HG03097 (cell line): ENCODE results near the gene INSIG2.

Experiments
- ATAC-seq: cut with Tn5 transposase; IDR thresholded peaks from one replicate; pipeline ENCODE4 v1.9.1; 2021; ENCODE audit not compliant: unreplicated experiment, low FRiP score

The INSIG2 gene

DNA sequence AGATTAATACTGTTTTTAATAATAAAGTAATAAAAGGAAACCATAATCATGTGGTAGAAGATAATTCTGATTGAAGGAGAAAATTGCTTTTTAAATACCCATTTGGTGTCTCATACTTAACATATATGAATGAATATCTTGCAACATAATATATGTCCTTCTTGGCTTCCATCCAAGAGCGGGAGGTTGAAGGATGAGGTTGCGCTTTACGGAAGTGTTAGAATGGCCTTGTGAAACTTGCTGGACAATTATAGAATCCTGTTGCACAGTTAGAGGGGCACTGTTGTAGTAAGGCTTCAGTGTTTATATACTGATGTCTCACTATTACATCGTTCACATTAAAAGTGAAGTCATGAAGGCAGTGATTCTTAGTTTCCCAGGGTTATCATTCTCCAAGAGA lies 9.4 kb downstream of the INSIG2 start:
- no peak for ATAC-seq

DNA sequence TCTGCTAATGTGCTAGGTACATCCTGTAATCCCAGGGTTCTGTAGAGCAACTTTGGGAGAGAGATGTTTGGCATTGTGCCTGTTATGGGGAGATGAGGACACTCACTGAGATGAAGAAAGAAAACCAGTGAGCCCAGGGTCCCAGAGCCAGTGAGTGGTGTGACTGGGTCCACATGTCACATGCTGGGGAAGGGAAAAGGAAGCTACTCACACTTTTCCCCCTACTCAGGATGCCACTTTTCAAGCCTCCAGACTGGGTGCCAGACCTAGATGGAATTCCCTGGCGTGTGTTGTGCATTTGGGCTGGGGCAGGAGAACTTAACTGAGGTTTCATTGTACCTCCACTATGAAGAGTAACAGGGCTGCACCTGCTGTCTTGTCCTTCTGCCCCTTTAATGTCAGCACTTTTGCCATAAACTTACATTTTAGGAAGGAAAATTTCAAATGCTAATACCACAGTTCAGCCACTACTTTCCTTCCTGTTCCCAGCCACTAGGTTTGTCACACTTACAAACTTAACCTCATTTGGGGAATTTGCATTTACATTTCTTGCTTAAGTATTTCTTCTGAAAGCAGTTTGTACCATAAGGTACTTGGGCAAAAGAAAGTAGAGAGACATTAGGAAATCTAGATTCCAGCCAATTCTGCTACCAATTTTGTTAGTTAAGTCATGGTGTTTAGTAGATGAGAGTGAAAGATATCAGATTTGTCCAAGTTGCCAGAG lies 10.2 kb downstream of the INSIG2 start:
- ATAC-seq, result no peak

DNA sequence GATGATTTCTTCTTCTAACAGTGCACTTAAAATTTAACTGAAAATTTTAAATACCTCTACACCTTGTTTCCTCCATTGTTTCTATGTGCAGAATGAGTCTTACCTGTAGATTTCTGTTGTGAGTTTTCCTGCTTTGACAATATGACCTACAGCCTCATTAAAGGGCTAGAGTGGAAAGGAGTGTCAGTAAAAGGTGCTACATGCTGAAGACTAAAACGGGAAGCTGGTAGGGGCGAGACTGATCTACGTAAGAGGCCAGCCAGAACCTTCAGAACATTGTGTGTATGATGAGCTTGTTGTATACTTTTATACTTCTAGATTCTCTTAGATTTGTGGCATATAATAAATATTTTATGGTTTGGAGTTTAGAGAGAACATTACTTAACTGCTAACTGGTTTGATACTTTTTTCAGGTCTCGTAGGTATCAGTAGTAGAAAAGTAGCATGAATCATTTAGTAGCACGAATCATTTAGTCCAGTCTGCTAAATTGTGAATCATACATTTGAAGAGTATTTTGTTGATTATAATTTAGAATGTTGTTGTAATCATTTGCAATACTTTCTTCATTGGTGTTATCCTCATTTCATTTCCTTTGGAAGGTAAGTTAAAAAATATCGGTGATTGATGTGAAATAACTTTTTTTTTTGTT lies 14.3 kb downstream of the INSIG2 start:
- no peak for ATAC-seq

DNA sequence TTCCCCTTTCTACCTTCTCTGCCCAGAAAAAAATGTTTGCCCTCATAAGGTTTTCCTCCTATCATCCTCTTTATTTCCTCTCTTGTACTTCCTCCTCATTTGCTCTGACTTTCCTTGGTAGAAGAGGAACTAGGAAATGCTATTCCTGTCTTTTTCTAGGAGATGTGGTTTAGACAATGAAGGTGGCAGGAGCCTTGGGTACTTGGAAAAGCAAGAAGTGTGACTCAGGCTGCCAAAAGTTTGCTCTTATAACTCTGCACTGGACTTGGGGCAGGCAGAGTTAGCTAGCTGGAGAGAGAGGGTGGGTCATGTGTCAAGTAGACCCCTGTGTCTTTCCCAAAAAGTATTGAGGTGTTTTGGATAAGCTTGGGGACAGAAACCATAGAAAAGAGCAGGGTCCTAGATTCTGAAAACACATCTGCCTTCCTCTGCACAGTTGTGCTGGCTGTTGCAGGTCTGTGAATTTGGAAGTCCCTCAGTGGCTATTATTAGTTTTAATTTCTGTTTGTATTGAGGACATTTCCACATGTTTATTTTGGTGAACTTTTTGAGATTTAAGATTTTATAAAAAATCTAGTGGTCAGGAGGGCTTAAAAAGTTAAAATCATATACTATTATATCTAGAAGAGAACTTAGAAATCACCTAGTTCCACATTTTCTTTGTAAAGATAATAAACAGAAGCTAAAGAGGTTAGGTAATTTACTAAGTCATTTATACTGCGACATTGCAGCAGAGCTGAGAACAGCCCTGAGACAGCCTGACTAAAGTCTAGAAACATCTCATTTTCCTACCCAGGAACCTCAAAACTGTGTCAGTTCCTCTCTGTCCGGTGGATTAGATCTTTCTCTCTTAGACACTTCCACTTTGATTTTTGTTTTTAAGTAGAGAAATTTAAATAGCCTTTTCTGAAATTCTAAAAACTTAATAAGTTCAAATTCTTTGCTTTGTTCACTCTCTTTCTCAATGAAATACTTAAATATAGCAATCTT lies 16.0 kb downstream of the INSIG2 start:
- ATAC-seq, result peak; percentile 90

- ATAC-seq, result no peak
Observed at GRCh38 chr2:118105497-118105896, 17.2 kb downstream of the INSIG2 start.

- no peak for ATAC-seq
Observed at GRCh38 chr2:118106926-118107325, 18.7 kb downstream of the INSIG2 start.

GRCh38 chr2:118110310-118110709 lies 22.0 kb downstream of the INSIG2 start:
- ATAC-seq, result no peak

- ATAC-seq, result no peak
Observed at GRCh38 chr2:118110991-118111390, 22.7 kb downstream of the INSIG2 start.

- ATAC-seq, result no peak
Observed at GRCh38 chr2:118112771-118113334, 24.6 kb downstream of the INSIG2 start.

DNA sequence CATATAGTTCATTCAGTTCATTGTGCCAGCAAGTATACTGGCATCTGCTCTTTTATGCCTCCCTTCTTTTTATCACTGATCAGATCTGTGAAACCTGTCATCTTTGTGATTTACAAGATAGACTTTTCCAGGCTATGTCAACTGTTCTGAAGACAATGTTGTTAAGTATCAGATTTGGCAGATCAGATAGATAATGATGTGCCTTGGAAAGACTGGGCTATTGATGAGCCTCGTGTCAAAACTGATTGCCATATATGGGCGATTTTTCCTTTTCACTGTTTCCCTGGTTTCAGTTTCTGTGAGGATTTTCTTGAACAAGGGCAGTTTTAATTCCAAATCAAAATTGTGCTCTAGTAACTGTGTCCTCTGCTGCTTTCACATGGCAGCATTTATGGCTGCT lies 26.6 kb downstream of the INSIG2 start:
- ATAC-seq, result no peak

- no peak for ATAC-seq
Observed at GRCh38 chr2:118115761-118116160, 27.5 kb downstream of the INSIG2 start.

DNA sequence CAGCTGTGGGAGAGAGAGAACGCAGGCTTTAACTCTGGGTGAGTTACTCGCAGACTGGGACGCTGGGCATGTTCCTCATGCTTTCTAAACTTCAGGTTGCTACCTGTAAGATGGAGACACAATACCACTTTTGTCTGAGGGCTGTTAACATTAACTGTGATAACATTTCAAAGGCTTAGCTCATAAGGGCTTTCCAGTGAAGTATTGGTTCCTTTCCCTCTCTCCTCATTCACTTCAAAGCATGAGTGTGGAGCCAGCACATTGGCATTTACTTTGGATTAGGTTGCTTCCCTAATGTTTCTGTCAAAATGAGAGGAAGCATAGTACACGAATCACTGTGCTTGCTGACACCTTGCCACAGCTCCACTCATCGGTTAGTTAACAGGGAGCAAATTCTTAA lies 30.2 kb downstream of the INSIG2 start:
- no peak for ATAC-seq

- no peak for ATAC-seq
Observed at GRCh38 chr2:118119158-118119727, 31.0 kb downstream of the INSIG2 start.

DNA sequence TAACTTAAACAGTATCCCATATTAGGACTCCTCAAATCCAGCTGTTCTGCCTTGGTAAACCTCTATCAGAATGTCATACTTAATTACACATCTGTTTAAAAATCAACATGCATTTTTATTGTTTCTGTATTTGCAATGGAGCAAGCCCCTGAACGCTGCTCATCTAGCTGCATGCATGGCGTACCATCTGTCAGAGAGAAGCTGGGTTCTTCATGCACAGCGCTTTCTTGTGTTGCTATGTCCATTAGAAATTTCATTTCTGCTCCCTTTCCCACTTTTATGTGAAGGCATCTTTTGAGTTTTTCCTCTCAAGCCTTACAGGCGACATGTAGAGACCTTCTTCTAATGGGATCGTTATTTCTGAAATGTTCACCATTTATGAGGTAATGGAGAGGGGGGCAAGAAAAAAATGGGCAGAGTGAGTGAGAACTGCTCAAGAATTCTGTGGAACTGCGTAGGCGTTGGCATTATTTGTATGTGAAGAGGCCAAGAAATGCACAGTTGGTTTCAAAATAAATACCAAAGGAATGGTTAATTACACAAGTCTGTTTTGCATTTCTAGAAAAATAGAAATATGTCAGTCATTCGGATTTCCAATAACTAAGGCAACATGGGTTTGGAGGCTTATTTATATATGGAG lies 31.6 kb downstream of the INSIG2 start:
- no peak for ATAC-seq

- no peak for ATAC-seq
Observed at GRCh38 chr2:118120401-118120780, 32.1 kb downstream of the INSIG2 start.

- no peak for ATAC-seq
Observed at GRCh38 chr2:118121101-118121500, 32.8 kb downstream of the INSIG2 start.

DNA sequence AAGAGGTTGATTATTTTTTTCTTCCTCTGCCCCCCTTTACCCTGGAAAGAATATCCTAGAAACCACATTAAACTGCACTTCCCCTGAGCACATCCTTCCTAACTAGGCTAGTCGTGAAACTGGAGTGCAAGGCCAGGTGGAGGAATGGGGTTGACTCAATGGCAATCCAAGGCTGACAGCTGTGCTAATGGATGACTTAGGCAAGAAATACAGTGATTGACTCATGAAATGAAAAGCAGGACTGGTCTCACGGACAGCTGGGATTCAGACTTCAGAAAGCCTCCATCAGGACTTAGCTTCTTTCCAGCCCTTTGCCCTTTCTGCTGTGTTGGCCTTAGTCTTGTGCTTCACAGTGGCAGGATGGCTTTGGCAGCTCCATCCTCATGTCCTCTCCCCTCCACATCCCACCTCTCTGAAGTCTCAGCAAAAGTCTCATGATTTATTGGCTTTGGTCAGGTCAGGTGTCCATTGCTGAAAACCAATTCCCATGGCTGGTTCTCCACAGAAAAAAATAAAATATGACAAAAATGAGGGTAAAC lies 33.8 kb downstream of the INSIG2 start:
- ATAC-seq, result no peak

DNA sequence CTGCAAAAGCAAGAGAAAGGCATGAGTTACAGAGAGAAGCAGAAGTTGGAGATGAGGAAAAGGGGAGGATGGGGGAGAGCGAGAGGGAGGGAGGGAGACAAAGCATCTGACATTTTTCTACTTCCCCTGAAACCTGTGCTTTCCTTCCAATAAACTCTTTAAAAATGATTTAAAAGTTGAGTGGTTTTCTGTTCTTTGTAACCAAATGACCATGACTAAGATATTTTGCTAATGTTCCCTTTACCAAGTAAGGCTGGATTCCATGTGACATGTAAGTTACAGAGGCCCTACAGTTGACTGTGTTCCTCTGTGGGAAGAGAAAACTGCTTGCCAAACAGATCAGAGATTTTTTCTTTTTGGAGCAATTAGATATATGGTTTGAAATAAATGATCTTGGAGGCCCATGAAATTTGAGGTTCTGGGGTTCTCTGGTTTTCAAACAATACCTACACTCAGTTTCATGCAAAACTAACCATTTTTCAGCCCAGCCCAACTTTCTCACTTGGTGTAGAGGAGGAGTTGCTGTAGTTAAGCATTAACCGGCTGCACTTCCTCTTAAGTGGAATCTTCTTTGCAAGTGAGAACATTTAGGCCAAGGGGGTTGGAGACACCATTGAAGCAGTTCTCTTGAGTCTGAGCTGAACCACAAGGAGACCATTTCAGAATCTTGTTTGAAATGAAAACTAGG lies 34.5 kb downstream of the INSIG2 start:
- ATAC-seq, result peak; percentile 82

DNA sequence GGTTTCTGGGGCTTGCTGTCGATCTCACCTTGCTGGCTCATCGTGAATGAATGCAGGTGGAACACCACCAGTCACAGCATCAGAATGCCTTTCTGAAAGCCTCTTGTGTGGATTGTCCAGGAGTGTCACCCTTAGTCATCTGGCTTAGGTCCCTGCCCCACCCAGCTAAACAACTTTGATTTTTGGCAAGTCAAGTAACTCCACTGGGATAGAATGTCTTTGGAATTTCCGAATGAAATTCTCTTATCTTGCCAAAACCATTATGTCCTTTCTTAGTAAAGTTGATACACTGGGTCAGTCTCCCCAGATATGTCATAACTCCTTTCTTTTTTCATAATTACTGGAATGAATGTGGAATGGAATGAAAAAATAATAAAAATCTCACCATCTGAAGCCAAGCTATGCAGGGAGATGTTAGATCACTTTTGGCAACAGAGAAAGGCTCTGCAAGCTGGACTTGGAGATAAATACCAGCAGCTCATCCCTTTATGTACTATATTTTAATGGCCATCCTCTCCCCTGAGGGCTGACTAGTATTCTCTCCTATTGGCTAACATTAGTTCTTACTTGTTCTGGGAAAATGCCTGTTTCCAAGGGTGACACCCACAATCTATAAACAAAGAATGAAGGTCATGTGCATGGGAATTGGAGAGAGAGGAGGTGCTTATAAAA lies 35.4 kb downstream of the INSIG2 start:
- ATAC-seq, result no peak
